Measurements from ENCODE around the gene MYO10.

The MYO10 gene

DNA sequence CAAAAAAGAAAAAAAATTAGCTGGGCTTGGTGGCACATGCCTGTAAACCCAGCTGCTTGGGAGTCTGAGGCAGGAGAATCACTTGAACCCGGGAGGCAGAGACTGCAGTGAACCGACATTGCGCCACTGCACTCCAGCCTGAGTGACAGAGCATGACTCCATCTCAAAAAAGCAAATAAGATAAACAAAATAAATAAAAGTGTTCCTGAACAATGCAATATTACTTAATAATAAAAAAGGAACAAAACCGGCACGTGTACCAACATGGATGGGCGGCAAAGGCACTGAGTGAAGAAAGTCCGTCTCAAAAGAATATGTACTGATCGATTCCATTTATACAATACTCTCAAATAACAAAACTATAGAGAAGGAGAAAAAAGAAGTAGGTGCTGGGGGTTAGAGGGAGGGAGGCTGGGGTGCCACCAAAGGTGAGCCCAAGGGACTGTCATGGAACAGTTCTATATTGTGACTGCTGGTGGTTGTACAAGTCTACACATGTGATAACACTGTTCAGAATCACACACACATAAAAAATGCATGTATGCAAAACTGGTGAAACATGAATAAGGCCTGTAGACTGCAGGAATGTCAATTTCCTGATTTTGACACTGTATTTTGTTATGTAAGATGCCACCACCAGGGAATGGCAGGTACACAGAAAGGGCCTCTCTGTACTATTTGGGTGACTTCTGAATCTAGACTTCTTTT lies 15.8 kb downstream of the MYO10 start:
- intact Hi-C loops (cut with DNase I): no loop called here
- no peak for DNase-seq

GRCh38 chr5:16918891-16919671 lies 17.0 kb downstream of the MYO10 start:
- DNase-seq: no peak
- intact Hi-C loops (cut with DNase I): no loop called here

DNA sequence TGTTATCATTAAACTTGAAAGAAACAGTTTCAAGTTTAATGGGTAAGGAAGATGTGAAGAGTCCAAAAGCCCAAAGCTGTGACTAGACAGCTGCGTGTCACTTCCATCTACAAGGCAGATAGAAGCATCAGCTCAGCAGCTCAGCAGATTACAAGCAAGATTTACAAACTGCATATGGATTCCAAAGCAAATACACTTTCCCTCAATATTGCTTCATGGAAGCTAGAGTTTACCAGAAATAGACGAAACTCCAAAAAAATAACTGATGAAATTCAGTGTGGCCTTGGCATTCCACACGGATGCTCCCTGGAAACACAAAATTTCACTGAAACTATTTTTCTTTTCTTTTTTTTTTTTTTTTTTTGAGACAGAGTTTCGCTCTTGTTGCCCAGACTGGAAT lies 17.9 kb downstream of the MYO10 start:
- intact Hi-C loops (cut with DNase I): no loop called here
- DNase-seq: no peak

DNA sequence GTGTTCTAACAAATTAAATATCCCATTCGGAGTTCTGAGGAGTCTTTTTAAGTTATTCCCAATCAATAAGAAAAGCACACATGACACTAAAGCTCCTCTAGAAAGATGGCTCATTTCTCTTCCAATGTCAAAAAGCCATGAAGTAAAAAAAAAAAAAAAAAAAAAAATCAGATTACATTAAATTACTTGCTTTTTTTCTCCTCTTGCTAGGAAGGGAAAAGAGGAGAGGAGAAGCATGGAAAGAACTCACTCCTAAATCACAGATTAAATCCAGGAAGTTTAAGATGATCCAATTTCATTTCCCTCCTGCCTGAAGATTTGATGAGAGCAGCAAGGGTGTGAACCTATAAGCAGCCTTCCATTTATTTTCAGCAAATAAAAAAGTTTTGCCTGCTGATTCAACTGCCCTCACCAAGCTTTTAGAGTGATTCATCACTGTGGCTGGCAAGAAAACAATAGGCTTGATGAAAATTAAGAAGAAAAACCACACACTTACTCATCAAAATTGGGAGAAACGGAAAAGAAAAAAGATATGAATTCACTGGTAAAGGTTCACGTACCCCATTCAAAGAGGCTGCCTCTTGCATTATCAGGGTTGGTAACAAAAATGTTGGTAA lies 19.7 kb downstream of the MYO10 start:
- intact Hi-C loops (cut with DNase I): no loop called here
- no peak for DNase-seq

GRCh38 chr5:16914584-16914983 lies 21.5 kb downstream of the MYO10 start:
- intact Hi-C loops (cut with DNase I): no loop called here
- no peak for DNase-seq

GRCh38 chr5:16914108-16914435 lies 22.0 kb downstream of the MYO10 start:
- DNase-seq: no peak
- intact Hi-C loops (cut with DNase I): no loop called here

- no peak for DNase-seq
- intact Hi-C loops (cut with DNase I): no loop called here
Observed at GRCh38 chr5:16913187-16914107, 22.6 kb downstream of the MYO10 start.

GRCh38 chr5:16912080-16912479 lies 24.0 kb downstream of the MYO10 start:
- intact Hi-C loops (cut with DNase I): no loop called here
- DNase-seq: no peak

DNA sequence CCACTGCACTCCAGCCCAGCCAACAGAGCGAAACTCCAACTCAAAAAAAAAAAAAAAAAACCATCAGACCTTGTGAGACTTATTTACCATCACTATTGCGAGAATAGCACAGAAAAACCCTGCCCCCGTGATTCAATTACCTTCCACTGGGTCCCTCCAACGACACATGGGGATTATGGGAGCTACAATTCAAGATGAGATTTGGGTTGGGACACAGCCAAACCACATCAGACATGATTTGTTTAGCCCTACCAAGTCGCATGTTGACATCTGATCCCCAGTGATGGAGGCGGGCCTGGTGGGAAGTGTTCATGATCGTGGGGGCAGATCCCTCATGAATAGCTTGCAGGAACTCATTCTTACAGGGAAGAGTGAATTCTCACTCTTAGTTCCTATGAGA lies 26.6 kb downstream of the MYO10 start:
- intact Hi-C loops (cut with DNase I): no loop called here

GRCh38 chr5:16907270-16907669 lies 28.8 kb downstream of the MYO10 start:
- intact Hi-C loops (cut with DNase I): no loop called here
- DNase-seq: no peak

More for the DNA sequence above, 26.6 kb downstream of the MYO10 start:
- no peak for DNase-seq

GRCh38 chr5:16906255-16906654 lies 29.8 kb downstream of the MYO10 start:
- intact Hi-C loops (cut with DNase I): no loop called here
- DNase-seq: no peak

- no peak for DNase-seq
- intact Hi-C loops (cut with DNase I): no loop called here
Observed at GRCh38 chr5:16903480-16904300, 32.4 kb downstream of the MYO10 start.

DNA sequence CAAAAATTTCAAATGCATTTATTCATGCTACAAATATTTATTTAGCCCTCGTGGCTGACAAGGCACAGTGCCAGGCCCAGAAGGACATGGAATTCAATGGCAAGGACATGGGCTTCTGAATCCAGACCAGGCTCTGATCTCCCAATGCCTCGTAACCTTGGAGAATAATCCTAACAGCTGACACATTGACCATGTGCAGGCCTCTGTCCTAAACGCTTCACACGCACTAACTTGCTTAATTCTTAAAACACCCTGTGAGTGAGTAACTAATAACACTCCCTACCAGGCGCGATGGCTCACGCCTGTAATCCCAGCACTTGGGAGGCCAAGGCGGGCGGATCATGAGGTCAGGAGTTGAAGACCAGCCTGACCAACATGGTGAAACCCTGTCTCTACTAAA lies 33.2 kb downstream of the MYO10 start:
- no peak for DNase-seq
- intact Hi-C loops (cut with DNase I): no loop called here

DNA sequence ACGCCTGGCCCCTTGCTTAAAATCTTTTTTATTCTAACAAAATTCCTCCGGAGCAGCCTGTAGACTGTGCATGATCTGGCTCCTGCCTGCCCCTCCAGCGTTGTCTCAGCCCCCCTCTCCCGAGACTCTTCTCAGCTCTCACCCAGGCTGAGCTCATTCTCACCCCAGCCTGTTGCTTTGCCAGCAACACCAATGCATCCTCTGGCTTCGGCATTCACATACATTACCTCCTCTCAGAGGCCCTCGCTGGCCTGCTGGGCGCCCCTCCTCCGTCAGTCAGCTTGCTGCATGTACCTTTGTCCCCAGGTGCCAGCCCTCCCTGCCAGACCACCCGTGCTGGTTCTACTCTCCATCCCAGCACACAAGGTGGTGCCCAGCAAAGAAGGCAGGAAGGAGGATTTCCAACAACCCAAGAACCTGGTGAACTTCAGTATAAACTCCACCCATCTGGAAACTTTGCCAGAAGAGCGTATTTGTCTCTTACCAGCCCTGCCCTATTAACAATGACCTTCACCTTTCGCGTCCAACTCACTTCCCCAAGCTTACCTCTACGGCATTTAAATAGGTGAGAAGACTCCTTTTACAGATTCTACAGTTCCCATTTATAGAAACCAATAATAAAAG lies 35.0 kb downstream of the MYO10 start:
- no peak for DNase-seq
- intact Hi-C loops (cut with DNase I): no loop called here

- no peak for DNase-seq
- intact Hi-C loops (cut with DNase I): no loop called here
Observed at GRCh38 chr5:16899171-16899570, 36.9 kb downstream of the MYO10 start.

GRCh38 chr5:16897800-16898199 lies 38.3 kb downstream of the MYO10 start:
- intact Hi-C loops (cut with DNase I): no loop called here
- DNase-seq: no peak

DNA sequence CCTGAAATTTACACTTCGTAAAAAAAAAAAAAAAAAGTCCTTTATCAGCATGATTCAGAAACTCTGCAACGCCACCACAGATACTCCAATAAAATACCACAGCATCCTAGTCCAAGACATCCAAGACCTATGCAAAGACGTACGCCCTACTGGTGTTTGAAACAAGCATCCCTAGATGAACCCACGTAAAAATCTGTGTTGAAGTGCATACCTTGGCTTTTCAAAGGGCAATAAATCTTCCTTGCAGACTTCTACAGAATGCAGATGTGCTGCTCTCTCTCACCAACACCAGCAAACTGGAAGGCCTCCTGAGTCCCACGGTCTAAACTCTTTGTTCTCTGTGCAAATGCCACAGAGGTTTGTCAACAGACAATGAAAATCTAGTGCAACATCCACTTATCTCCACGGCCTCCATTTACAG lies 38.8 kb downstream of the MYO10 start:
- intact Hi-C loops (cut with DNase I): no loop called here
- no peak for DNase-seq

DNA sequence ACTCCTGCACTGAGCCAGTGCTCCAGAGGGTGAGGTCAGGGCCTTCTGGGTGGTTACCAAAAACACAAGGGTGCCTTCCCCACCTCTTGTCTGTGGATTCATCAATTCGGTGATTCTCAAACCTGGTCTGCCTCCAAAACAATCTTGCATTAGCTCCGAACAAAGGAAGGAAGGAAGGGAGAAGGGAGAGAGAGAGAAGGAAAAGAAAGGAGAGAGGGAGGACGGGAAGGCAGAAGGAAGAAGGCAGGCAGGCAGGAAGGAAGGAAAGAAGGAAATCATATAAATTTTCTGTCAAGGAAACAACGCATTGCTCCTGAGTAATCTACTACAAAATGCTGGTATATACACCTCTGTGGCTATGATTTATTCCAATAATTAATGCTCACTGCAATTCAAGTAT lies 39.3 kb downstream of the MYO10 start:
- no peak for DNase-seq
- intact Hi-C loops (cut with DNase I): no loop called here

Measured in head of caudate nucleus (tissue), 42 donors.